Left ventricle myocardium superior (tissue), 1 donor: ENCODE data around the gene GALNTL6. TPM values are rescaled to one million over a fixed set of nuclear protein-coding genes. Genes with fewer than 3 reads are reported as not detected.
"Not testable (repeated sequence)": the region's sequence is repeated elsewhere in the genome, so short reads cannot be mapped to it uniquely, and the experiment has no call there.

Source experiments
- ATAC-seq: fragments of 200-7000 bp; cut with Tn5 transposase; one replicate; pipeline ENCODE4 v1.9.1; 2020; ENCODE audit warnings: mild to moderate bottlenecking, moderate library complexity
- DNase-seq: peaks from one replicate; pipeline ENCODE4 v3.0.0-alpha.2; 2020
- intact Hi-C: fragments of 100-400 bp; cut with micrococcal nuclease; formaldehyde crosslinking; loops from one replicate; pipeline ENCODE4 v1.11.0; 2022
- total RNA-seq: library from RNA; stranded (reverse); fragmentation: NEBNext Ultra II Directional; extraction: Animal tissue kit (Norgen Biotek cat#: 25700); gene quantifications from one replicate; pipeline ENCODE4 v1.2.1, GENCODE V29; 2021
- donor health status: DM: no; HTN: yes; CAD: no; lungs with severe emphysema.

Gene GALNTL6
- total RNA-seq, 1 donor from 2014 or later: not detected

- intact Hi-C loops: no loop called here
- ATAC-seq (no peak), DNase-seq (no peak)
These were observed 1114.1 kb downstream of the GALNTL6 start for GRCh38 chr4:172927096-172927814.

GRCh38 chr4:172928347-172928746 is 1115.1 kb downstream of the GALNTL6 start:
- intact Hi-C loops: no loop called here
- ATAC-seq: no peak
- DNase-seq: no peak

GRCh38 chr4:172938072-172938829 is 1125.0 kb downstream of the GALNTL6 start:
- DNase-seq: no peak
- intact Hi-C loops: no loop called here
- no peak for ATAC-seq

- ATAC-seq: no peak
- no peak for DNase-seq
- intact Hi-C loops: no loop called here
These were observed 1125.7 kb downstream of the GALNTL6 start for GRCh38 chr4:172938870-172939269.

GRCh38 chr4:172942840-172943239 is 1129.6 kb downstream of the GALNTL6 start:
- intact Hi-C loops: no loop called here
- no peak for DNase-seq
- no peak for ATAC-seq

- DNase-seq (no peak), ATAC-seq (no peak)
- intact Hi-C loops: no loop called here
These were observed 1132.4 kb downstream of the GALNTL6 start for GRCh38 chr4:172945611-172946010.

- DNase-seq: no peak
- no peak for ATAC-seq
- intact Hi-C loops: no loop called here
These were observed 1133.3 kb downstream of the GALNTL6 start for GRCh38 chr4:172946503-172946902.

- DNase-seq (no peak), ATAC-seq (no peak)
- intact Hi-C loops: no loop called here
These were observed 1134.4 kb downstream of the GALNTL6 start for GRCh38 chr4:172947594-172947993.

- intact Hi-C loops: no loop called here
- DNase-seq (no peak), ATAC-seq (peak; percentile 58)
These were observed 1137.8 kb downstream of the GALNTL6 start for GRCh38 chr4:172950990-172951389.

GRCh38 chr4:172951679-172952451 is 1138.7 kb downstream of the GALNTL6 start:
- no peak for ATAC-seq
- intact Hi-C loops: no loop called here
- DNase-seq: no peak

- intact Hi-C loops: no loop called here
- ATAC-seq (no peak), DNase-seq (no peak)
These were observed 1140.8 kb downstream of the GALNTL6 start for GRCh38 chr4:172953896-172954568.

GRCh38 chr4:172956340-172956739 is 1143.1 kb downstream of the GALNTL6 start:
- ATAC-seq, intact Hi-C loops, DNase-seq: not testable (repeated sequence)

GRCh38 chr4:172957216-172957615 is 1144.0 kb downstream of the GALNTL6 start:
- intact Hi-C loops: no loop called here
- ATAC-seq: no peak
- DNase-seq: no peak

GRCh38 chr4:172962564-172963353 is 1149.6 kb downstream of the GALNTL6 start:
- no peak for ATAC-seq
- DNase-seq: no peak
- intact Hi-C loops: no loop called here

- DNase-seq: no peak
- intact Hi-C loops: no loop called here
- no peak for ATAC-seq
These were observed 1150.5 kb downstream of the GALNTL6 start for GRCh38 chr4:172963498-172964294.

- not testable (repeated sequence) for ATAC-seq
These were observed 1157.0 kb downstream of the GALNTL6 start for GRCh38 chr4:172970189-172970588.

GRCh38 chr4:172974586-172974985 is 1161.4 kb downstream of the GALNTL6 start:
- intact Hi-C loops: no loop called here
- DNase-seq (no peak), ATAC-seq (no peak)

More at GRCh38 chr4:172970189-172970588, 1157.0 kb downstream of the GALNTL6 start:
- DNase-seq, intact Hi-C loops: not testable (repeated sequence)
